NCI-H1417 treated with DMSO at 0.1 percent for 48 hours (cell line): ENCODE data around the gene ANKHD1.
"Not testable (repeated sequence)": the region's sequence is repeated elsewhere in the genome, so short reads cannot be mapped to it uniquely, and the experiment has no call there.

ENCODE experiments used
- DNase-seq: peaks from one replicate; lab custom pipeline; 2025; lab: John Stamatoyannopoulos, UW

Gene ANKHD1

GRCh38 chr5:140563596-140563995, 162.0 kb downstream of the ANKHD1 start:
- DNase-seq = no peak

DNA sequence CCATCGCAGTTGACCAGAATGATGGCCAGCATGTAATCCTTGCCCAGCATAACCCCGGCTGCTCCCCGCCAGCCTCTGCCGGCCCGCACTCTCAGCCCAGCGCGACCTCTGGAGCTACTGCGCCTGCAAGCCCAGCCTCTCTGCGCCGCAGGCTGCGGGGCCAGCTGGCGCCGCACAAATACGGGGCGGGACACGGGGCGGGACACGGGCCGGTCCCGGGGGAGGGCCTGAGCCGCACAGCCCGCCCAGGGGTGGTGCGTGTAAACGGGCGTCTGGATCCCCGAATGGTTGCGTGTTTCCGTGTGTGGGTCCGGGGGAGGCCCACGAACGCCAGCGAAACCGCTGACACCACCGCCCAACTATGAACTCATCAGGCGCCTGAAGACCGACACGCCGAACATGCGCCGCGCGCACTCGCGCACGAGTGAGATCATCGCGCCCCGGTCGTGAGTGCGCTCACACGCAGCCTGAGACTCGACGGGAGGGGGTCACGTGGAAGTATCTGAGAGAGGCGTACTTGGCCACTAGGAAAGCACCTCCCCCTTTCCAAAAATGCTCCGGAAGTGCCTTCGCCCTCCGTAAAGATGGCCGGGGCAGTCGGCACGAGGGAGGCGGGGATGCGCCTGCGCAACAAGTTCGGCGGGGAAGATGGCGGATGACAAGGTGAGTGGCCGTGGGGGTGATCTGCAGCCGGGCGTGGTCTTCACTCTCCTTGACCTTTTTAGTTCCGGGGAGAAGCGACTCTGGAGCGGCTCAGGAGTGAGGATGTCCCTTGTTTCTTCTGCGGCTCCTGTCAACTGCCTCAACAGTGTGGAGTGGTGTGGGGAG, 162.8 kb downstream of the ANKHD1 start, which contains the start of the genes APBB3 and SLC35A4:
Gene APBB3, minus strand, starts transcription at position 403 of the 828 bp plus-strand sequence. Its CDS starts 353 bp downstream, at position 50.
Gene SLC35A4, plus strand, starts transcription at position 633 of the 828 bp plus-strand sequence. CDS start 2,342 bp downstream, outside the sequence.
- peak; percentile 64 for DNase-seq

GRCh38 chr5:140565024-140565779, 163.6 kb downstream of the ANKHD1 start:
- no peak for DNase-seq

DNA sequence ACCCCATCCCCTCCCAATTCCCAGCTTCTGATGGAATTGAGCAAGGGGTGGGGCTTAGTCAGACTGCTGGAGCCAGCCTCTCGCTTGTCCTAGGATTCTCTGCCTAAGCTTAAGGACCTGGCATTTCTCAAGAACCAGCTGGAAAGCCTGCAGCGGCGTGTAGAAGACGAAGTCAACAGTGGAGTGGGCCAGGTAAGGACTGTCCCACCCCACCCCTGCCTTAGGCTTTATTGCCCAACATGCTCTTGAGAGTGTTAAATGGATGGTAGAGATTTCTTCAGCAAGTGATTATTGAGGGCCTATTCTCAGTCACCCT, 164.1 kb downstream of the ANKHD1 start:
- no peak for DNase-seq

DNA sequence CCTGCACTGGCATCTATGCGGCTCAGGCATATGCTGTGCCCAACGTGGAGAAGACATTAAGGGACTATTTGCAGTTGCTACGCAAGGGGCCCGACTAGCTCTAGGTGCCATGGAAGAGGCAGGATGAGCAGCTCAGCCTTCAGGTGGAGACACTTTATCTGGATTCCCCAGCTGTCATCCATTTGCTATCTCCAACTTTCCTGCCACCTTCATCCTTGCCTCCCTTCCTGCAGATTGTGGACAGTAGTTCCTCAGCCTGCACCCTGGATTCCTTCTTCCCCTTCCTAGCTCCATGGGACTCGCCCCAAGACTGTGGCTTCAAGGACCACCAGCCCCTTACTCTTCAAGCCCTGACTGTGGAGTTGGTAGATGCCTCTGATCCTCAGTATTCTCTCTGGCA, 165.0 kb downstream of the ANKHD1 start:
- DNase-seq = no peak

DNA sequence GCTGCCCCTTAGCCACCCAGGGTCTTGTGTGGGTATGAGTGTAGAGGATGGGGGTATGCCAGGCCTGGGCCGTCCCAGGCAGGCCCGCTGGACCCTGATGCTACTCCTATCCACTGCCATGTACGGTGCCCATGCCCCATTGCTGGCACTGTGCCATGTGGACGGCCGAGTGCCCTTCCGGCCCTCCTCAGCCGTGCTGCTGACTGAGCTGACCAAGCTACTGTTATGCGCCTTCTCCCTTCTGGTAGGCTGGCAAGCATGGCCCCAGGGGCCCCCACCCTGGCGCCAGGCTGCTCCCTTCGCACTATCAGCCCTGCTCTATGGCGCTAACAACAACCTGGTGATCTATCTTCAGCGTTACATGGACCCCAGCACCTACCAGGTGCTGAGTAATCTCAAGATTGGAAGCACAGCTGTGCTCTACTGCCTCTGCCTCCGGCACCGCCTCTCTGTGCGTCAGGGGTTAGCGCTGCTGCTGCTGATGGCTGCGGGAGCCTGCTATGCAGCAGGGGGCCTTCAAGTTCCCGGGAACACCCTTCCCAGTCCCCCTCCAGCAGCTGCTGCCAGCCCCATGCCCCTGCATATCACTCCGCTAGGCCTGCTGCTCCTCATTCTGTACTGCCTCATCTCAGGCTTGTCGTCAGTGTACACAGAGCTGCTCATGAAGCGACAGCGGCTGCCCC, 165.6 kb downstream of the ANKHD1 start:
- no peak for DNase-seq

DNA sequence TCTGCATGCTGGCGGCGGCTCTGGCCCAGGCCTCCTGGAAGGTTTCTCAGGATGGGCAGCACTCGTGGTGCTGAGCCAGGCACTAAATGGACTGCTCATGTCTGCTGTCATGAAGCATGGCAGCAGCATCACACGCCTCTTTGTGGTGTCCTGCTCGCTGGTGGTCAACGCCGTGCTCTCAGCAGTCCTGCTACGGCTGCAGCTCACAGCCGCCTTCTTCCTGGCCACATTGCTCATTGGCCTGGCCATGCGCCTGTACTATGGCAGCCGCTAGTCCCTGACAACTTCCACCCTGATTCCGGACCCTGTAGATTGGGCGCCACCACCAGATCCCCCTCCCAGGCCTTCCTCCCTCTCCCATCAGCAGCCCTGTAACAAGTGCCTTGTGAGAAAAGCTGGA, 166.2 kb downstream of the ANKHD1 start:
- DNase-seq = no peak

- no peak for DNase-seq
Observed at GRCh38 chr5:140568443-140569063, 166.9 kb downstream of the ANKHD1 start.

GRCh38 chr5:140569197-140569596, 167.6 kb downstream of the ANKHD1 start:
- no peak for DNase-seq

DNA sequence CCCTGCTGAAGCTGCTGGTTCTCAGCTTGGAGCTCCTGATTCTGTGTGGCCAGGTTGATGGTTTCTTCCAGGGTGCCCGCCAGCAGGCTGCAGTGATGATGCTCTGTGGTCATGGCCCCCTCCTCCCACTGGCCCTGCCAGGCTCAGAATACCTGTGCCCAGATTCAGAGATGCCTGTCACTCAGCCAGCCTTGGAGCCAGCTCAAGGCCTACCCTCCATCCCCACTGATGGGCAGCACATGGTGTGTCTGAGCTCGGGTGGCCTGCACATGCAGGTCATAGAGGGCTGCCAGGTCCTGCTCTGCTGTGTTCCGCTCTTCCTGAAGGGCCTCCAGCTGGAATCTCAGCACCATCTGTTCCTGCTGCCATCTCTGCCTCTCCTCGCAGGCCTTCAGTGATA, 168.4 kb downstream of the ANKHD1 start:
- DNase-seq = no peak

GRCh38 chr5:140570488-140570887, 168.9 kb downstream of the ANKHD1 start:
- no peak for DNase-seq

GRCh38 chr5:140571105-140571504, 169.5 kb downstream of the ANKHD1 start:
- DNase-seq = no peak

- no peak for DNase-seq
Observed at GRCh38 chr5:140573683-140574082, 172.1 kb downstream of the ANKHD1 start.

- DNase-seq = no peak
Observed at GRCh38 chr5:140574165-140574564, 172.5 kb downstream of the ANKHD1 start.

DNA sequence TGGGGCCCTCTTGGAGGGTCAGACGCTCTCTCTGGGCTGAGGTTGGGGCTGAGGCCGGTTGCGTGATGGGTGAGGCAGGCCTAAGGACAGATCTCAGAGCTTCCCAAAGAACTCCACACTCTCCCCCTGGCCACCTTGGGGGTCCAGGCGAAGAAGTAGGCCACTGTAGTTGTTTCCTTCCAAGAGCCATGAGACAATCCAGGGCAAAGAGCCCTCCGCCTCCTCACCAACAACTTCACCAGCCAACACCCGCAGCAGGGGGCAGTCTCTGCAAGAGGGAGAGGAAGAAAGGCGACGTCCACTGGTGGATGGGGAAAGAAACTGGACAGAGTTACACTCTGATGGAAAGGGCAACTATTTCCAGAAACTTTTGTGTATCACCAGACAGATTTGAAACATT, 173.7 kb downstream of the ANKHD1 start:
- DNase-seq = no peak

DNA sequence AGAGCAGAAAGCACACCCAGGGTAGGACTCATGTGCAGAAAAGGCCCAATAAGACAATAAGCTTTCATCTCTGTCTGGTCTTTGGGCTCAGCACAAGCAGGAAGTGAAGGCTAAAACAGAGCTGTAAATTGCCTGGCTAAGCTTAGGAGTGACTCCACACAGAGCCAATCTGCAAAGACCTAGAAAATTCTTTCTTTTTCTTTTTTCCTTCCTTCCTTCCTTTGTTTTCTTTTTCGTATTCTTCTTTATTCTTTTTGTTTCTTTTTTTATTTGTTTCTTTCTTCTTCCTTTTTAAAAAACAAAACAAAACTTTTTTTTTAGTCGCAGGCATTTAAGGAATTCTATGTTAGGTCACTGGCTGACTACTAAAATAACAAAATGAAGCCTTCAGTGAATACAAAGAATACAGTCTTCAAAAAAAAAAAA, 175.2 kb downstream of the ANKHD1 start:
- DNase-seq = no peak

- not testable (repeated sequence) for DNase-seq
Observed at GRCh38 chr5:140579188-140579747, 177.6 kb downstream of the ANKHD1 start.

GRCh38 chr5:140587495-140587894, 185.9 kb downstream of the ANKHD1 start:
- no peak for DNase-seq

DNA sequence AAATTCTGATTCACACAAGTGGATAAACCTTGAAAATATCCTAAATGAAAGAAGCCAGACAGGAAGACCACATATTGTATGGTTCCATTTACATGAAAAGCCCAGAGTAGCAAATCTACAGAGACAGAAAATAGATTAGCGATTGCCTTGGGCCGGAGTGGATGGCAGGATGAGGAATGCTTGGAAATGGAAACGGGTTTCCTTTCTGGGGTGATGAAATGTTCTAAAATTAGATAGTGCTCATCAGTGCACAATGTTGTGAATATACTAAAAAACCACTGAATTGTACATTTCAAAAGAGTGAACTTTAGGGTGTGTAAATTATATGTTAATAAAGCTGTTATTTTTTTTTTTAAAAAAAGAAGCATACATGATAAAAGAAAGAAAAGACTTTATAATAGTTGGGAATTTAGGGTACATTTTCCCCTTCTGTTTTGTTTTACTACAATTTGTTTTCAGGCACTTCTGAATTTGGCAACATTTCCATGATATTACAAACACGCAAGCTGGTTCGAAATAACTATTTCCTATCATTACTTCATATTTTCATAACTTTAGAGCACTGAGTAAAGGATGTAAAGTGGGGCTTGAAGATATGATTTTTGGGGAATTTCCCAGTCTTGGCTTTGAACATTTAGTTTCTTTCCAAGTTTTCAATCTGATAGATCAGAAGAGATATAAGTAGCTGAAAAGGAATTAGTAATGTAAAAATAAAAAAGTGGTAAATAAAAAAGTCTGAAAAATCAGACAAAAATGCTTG, 186.9 kb downstream of the ANKHD1 start:
- DNase-seq = no peak
